ENCODE results near the gene XAGE1B. TPM values are rescaled to one million over a fixed set of nuclear protein-coding genes. Genes with fewer than 3 reads are reported as not detected.
"Not testable (repeated sequence)": the region's sequence is repeated elsewhere in the genome, so short reads cannot be mapped to it uniquely, and the experiment has no call there.

XAGE1B gene
- total and polyA plus RNA-seq, 2 of the 8 experiments (the other 6 are each of a cell fraction or from before 2014, with no cell fraction given), result not detected

DNA sequence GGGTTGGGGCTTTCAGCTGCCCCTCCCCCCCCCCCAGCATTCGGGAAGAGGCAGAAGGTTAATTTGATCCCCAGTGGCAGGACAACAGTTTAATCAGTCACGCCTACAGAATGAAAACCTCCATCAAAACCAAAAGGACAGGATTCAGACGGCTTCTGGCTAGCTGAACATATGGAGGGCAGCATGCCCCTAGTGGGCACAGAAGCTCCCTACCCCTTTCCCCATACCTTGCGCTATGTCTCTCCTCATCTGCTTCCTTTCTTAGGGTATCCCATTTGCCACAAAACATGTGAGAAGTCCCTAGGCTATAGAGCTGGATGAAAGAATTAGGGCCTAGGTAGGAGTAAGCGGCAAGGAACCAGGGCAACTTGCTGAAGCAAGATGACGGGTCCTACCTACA lies 15.5 kb downstream of the XAGE1B start:
- H3K27ac ChIP-seq (ENCODE audit: low read depth, low read length); H3K18ac ChIP-seq (ENCODE audit: extremely low read depth, low read length); H3K23me2 ChIP-seq (ENCODE audit: low read depth, low read length); H3K79me1 ChIP-seq (ENCODE audit: low read depth, low read length); CTCF ChIA-PET (ENCODE audit: partially characterized antibody); H3K9ac ChIP-seq (replicated peaks in 1 of 4; ENCODE audit: extremely low read depth in 1 of 4, low read depth in 3 of 4, low read length in 3 of 4); H2BK120ac ChIP-seq (replicated peaks; ENCODE audit: low read depth, low read length); H2BK5ac ChIP-seq (ENCODE audit: low read depth, low read length); H2AFZ ChIP-seq (ENCODE audit: low read length); FAIRE-seq; H3K4me2 ChIP-seq (ENCODE audit: insufficient read depth in 1 of 2, low read depth in 2 of 2, low read length in 2 of 2); H3K4me3 ChIP-seq (ENCODE audit: extremely low read depth in 1 of 4, insufficient read depth in 2 of 4, low read depth in 3 of 4, low read length in 4 of 4); H3K36me3 ChIP-seq (ENCODE audit: control insufficient read depth in 2 of 4, insufficient read depth in 4 of 4, low read length in 3 of 4); H3K4me1 ChIP-seq (replicated peaks in 1 of 4; ENCODE audit: control insufficient read depth in 3 of 4, insufficient read depth in 4 of 4, low read length in 3 of 4); POLR2A ChIA-PET (ENCODE audit: partially characterized antibody); H2BK12ac ChIP-seq (ENCODE audit: low read depth, low read length); H2BK20ac ChIP-seq (ENCODE audit: low read length); H3K9me3 ChIP-seq (ENCODE audit: insufficient read depth in 2 of 2, low read depth in 1 of 2, low read length in 1 of 2); H2AK5ac ChIP-seq (ENCODE audit: low read depth, low read length); H3K79me2 ChIP-seq (ENCODE audit: control insufficient read depth in 1 of 2, insufficient read depth in 2 of 2, low read length in 2 of 2); H4K20me1 ChIP-seq (replicated peaks in 1 of 2; ENCODE audit: control insufficient read depth in 1 of 2, insufficient read depth in 2 of 2, low read length in 2 of 2); DNase-seq (ENCODE audit: low read depth in 1 of 2, low spot score in 2 of 2); H4K8ac ChIP-seq (ENCODE audit: extremely low read depth, insufficient read depth, low read length); H3K27me3 ChIP-seq (replicated peaks in 1 of 4; ENCODE audit: control insufficient read depth in 3 of 4, extremely low read depth in 1 of 4, insufficient read depth in 3 of 4, low read length in 3 of 4); H2BK15ac ChIP-seq (ENCODE audit: low read length); H4K91ac ChIP-seq (replicated peaks; ENCODE audit: insufficient read length, low read length); H3K4ac ChIP-seq (replicated peaks; ENCODE audit: insufficient read length, low read depth, low read length); H3K23ac ChIP-seq (ENCODE audit: insufficient read length); H3K56ac ChIP-seq (replicated peaks; ENCODE audit: insufficient read length, low read depth, low read length); H3K14ac ChIP-seq (ENCODE audit: insufficient read length); H4K5ac ChIP-seq (ENCODE audit: insufficient read length, low read depth, low read length): not testable (repeated sequence)
- WGBS, 2 experiments (ENCODE audit: extremely low coverage in 1 of 2, insufficient coverage in 1 of 2, insufficient read length in 1 of 2, insufficient replicate concordance in 2 of 2, low coverage in 1 of 2, low lambda C conversion rate in 2 of 2, missing lambda C conversion rate in 1 of 2), result no CpG with 5 or more reads among the region's 6 CpGs

- H3K79me2 ChIP-seq (ENCODE audit: control insufficient read depth in 1 of 2, insufficient read depth in 2 of 2, low read length in 2 of 2); H3K4me3 ChIP-seq (ENCODE audit: extremely low read depth in 1 of 4, insufficient read depth in 2 of 4, low read depth in 3 of 4, low read length in 4 of 4); H3K79me1 ChIP-seq (ENCODE audit: low read depth, low read length); H3K27me3 ChIP-seq (replicated peaks in 1 of 4; ENCODE audit: control insufficient read depth in 3 of 4, extremely low read depth in 1 of 4, insufficient read depth in 3 of 4, low read length in 3 of 4); H3K4ac ChIP-seq (replicated peaks; ENCODE audit: insufficient read length, low read depth, low read length); DNase-seq (ENCODE audit: low read depth in 1 of 2, low spot score in 2 of 2); H3K36me3 ChIP-seq (ENCODE audit: control insufficient read depth in 2 of 4, insufficient read depth in 4 of 4, low read length in 3 of 4); H2AK5ac ChIP-seq (ENCODE audit: low read depth, low read length); H4K20me1 ChIP-seq (replicated peaks in 1 of 2; ENCODE audit: control insufficient read depth in 1 of 2, insufficient read depth in 2 of 2, low read length in 2 of 2); H2BK12ac ChIP-seq (ENCODE audit: low read depth, low read length); CTCF ChIA-PET (ENCODE audit: partially characterized antibody); H3K23ac ChIP-seq (ENCODE audit: insufficient read length); H3K56ac ChIP-seq (replicated peaks; ENCODE audit: insufficient read length, low read depth, low read length); H4K5ac ChIP-seq (ENCODE audit: insufficient read length, low read depth, low read length); FAIRE-seq; H4K91ac ChIP-seq (replicated peaks; ENCODE audit: insufficient read length, low read length); H2BK20ac ChIP-seq (ENCODE audit: low read length); H3K27ac ChIP-seq (ENCODE audit: low read depth, low read length); H2BK120ac ChIP-seq (replicated peaks; ENCODE audit: low read depth, low read length); H2AFZ ChIP-seq (ENCODE audit: low read length); H2BK5ac ChIP-seq (ENCODE audit: low read depth, low read length); H3K23me2 ChIP-seq (ENCODE audit: low read depth, low read length); H3K4me1 ChIP-seq (replicated peaks in 1 of 4; ENCODE audit: control insufficient read depth in 3 of 4, insufficient read depth in 4 of 4, low read length in 3 of 4); POLR2A ChIA-PET (ENCODE audit: partially characterized antibody); H2BK15ac ChIP-seq (ENCODE audit: low read length); H3K14ac ChIP-seq (ENCODE audit: insufficient read length); H3K9me3 ChIP-seq (ENCODE audit: insufficient read depth in 2 of 2, low read depth in 1 of 2, low read length in 1 of 2); H4K8ac ChIP-seq (ENCODE audit: extremely low read depth, insufficient read depth, low read length); H3K18ac ChIP-seq (ENCODE audit: extremely low read depth, low read length); H3K9ac ChIP-seq (replicated peaks in 1 of 4; ENCODE audit: extremely low read depth in 1 of 4, low read depth in 3 of 4, low read length in 3 of 4); H3K4me2 ChIP-seq (ENCODE audit: insufficient read depth in 1 of 2, low read depth in 2 of 2, low read length in 2 of 2): not testable (repeated sequence)
- no CpG with 5 or more reads among the region's 5 CpGs for WGBS, 2 experiments (ENCODE audit: extremely low coverage in 1 of 2, insufficient coverage in 1 of 2, insufficient read length in 1 of 2, insufficient replicate concordance in 2 of 2, low coverage in 1 of 2, low lambda C conversion rate in 2 of 2, missing lambda C conversion rate in 1 of 2)
Measured at GRCh38 chrX:52496419-52496772, 20.5 kb downstream of the XAGE1B start.

All from H1 (cell line).